OCI-LY7 (cell line): ENCODE results near the gene CENPN.

Source experiments
- CTCF ChIP-seq: fragments of 200-600 bp; sonication (generic); conservative IDR thresholded peaks from 2 replicates; pipeline ENCODE4 v1.5.1; 2014; ENCODE audit warnings: mild to moderate bottlenecking, antibody characterized with exemption, low read length, moderate library complexity, mixed read lengths
- EZH2phosphoT487 ChIP-seq: fragments of 200-600 bp; sonication (generic); IDR thresholded peaks from 2 replicates; pipeline ENCODE4 v1.6.1; 2018; ENCODE audit warnings: low read depth, borderline replicate concordance, mild to moderate bottlenecking, mixed run types, antibody characterized with exemption, low read length, moderate library complexity, mixed read lengths

GRCh38 chr16:80997964-80998620, 8.9 kb upstream of the CENPN start:
- TF ChIP-seq CTCF (no peak), EZH2phosphoT487 (no peak)
